A673 (cell line): ENCODE results near the gene TMEM158.

Experiments
- CTCF ChIP-seq: fragments of 300-800, 200-600 bp; sonication (generic); conservative IDR thresholded peaks from 2 replicates; pipeline ENCODE4 v1.5.1; 2017; ENCODE audit warnings: low read depth, mild to moderate bottlenecking, antibody characterized with exemption, low read length, moderate library complexity, mixed read lengths
- EZH2 ChIP-seq: fragments of 200-600 bp; sonication (generic); IDR thresholded peaks from 2 replicates; pipeline ENCODE4 v1.6.1; 2017; ENCODE audit warnings: borderline replicate concordance, low read depth, mild to moderate bottlenecking, mixed read lengths, antibody characterized with exemption, low read length; ENCODE audit not compliant: poor library complexity, severe bottlenecking

- TF ChIP-seq CTCF, result no peak
- TF ChIP-seq EZH2, result no peak
These were observed 45.2 kb downstream of the TMEM158 start for GRCh38 chr3:45180899-45181298.
